ENCODE results near the gene MKNK2. TPM values are rescaled to one million over a fixed set of nuclear protein-coding genes. Genes with fewer than 3 reads are reported as not detected.

Gene MKNK2
- total and polyA plus RNA-seq, 10 of the 15 experiments (the other 5 are each of a cell fraction or from before 2014, with no cell fraction given) = 9.6 to 365 (median 69.9) TPM

DNA sequence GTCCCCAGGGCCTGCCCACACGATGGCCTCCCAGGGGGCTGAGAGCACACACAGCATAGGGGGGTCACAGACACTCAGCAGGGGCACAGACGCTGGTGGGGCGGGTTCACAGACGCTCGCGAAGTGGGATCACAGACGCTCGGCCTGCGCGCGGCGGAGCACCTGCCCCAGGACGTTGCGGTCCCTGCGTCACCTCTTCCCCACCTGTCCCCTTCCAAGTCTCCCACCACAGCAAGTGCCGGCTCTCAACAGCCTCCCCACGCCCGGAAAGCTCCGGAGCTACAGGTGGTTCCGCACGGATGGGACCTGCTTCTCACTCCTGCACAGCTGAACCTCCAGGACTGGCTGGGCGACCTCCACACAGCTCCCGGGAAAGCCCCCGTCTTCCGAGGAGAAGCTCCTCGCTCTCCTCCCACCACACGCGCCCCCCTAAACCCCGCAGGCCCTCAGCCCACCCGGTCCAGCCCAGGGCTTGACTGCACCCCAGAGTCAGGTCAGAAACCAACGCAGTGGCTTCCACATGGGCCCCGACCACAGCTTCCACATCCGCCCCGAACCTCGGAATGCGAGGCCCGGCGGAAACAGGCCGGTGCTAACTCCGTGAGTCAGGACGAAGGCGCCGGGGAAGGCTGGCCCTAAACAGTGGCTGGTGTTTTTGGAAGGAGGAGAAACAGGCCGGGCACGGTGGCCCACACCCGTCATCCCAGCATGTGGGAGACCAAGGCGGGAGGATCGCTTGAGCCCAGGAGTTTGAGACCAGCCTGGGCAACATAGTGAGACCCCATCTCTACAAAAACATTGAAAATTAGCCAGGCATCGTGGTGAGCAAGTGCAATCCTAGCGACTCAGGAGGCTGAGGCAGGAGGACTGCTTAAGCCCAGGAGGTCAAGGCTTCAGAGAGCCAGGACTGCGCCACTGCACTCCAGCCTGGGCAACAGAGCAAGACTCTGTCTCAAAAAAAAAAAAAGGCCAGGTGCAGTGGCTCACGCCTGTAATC, 52.0 kb downstream of the MKNK2 start:
- ChIA-PET CTCF (no interaction called here), SMC1A (ENCODE audit: uncharacterized antibody, unreplicated experiment) (no interaction called here), POLR2A (no interaction called here), RAD21 (ENCODE audit: unreplicated experiment) (no interaction called here)
- Histone ChIP-seq H3K9ac (ENCODE audit: control insufficient read depth, insufficient read depth, low read length) (no peak overlapping the region), H3K4me3 (no peak overlapping the region), H3K36me3 (ENCODE audit: control insufficient read depth in 2 of 2, insufficient read depth in 2 of 2, low read length in 1 of 2) (no peaks in the 10 kb centered on the region), H4K20me1 (ENCODE audit: control insufficient read depth, insufficient read depth) (no peaks in the 10 kb centered on the region), H3K4me1 (ENCODE audit: control insufficient read depth, insufficient read depth, low read length) (peaks cover 7% of the 10 kb centered on the region), H3K4me2 (ENCODE audit: control insufficient read depth, insufficient read depth) (no peak overlapping the region), H3K27ac (ENCODE audit: control insufficient read depth, insufficient read depth) (no peak overlapping the region), H3K27me3 (replicated peaks in 1 of 2; ENCODE audit: control insufficient read depth in 2 of 2, insufficient read depth in 2 of 2, low read length in 1 of 2) (no peaks in the 10 kb centered on the region), H2AFZ (ENCODE audit: control insufficient read depth, low read depth, low read length) (no peak overlapping the region), H3K9me3 (replicated peaks; ENCODE audit: control insufficient read depth, insufficient read depth, low read length) (no peaks in the 10 kb centered on the region; the same call in 2 of the 3 replicates), H3K79me2 (ENCODE audit: control insufficient read depth, insufficient read depth, low read length) (no peaks in the 10 kb centered on the region)
- FAIRE-seq = no peak
- in situ Hi-C loops (cut with MboI) (no loop called here), intact Hi-C loops (cut with micrococcal nuclease; ENCODE audit: unreplicated experiment) (no loop called here)
- no TSS peak for BruUV-seq (replicated peaks)
- no peak for DNase-seq (ENCODE audit: low read depth, low spot score)
- no peak for ATAC-seq
- WGBS (ENCODE audit: insufficient coverage, insufficient replicate concordance, low lambda C conversion rate, missing lambda C conversion rate) = 91% methylated on average over 50 of the region's 52 CpGs
- no peak for TF ChIP-seq SPI1 (IDR thresholded peaks at IDR 0.05; ENCODE audit: borderline replicate concordance, insufficient read depth, low read depth, low read length)
- no peak for TF ChIP-seq CEBPZ (IDR thresholded peaks at IDR 0.05; ENCODE audit: low read depth, low read length)
- TF ChIP-seq STAT1 (conservative IDR thresholded peaks at IDR 0.05) = no peak
- TF ChIP-seq EGR1 (IDR thresholded peaks at IDR 0.05; ENCODE audit: borderline replicate concordance in 1 of 2, low read depth in 2 of 2, low read length in 2 of 2) = no peak
- no peak for TF ChIP-seq SUZ12 (IDR thresholded peaks at IDR 0.05; ENCODE audit: unreplicated experiment)
